H9 (cell line): Measurements from ENCODE around the gene SLC7A14. TPM values are rescaled to one million over a fixed set of nuclear protein-coding genes. Genes with fewer than 3 reads are reported as not detected.

Experiments used
- DNase-seq: peaks from one replicate; pipeline ENCODE4 v3.0.0-alpha.2; 2017
- H2AFZ ChIP-seq: one replicate; pipeline ENCODE4 v1.6.1; 2013; ENCODE audit warnings: mild to moderate bottlenecking, low read length, control low read depth, moderate library complexity
- H2AK5ac ChIP-seq: 2 replicates; pipeline ENCODE4 v1.6.1; 2013; ENCODE audit warnings: low read length, control low read depth, mixed read lengths; ENCODE audit not compliant: insufficient read length
- H2BK120ac ChIP-seq: one replicate; pipeline ENCODE4 v1.6.1; 2013; ENCODE audit warnings: low read depth, mild to moderate bottlenecking, low read length, control low read depth, inconsistent platforms; ENCODE audit not compliant: poor library complexity, severe bottlenecking
- H2BK12ac ChIP-seq: 2 replicates; pipeline ENCODE4 v1.6.1; 2013; ENCODE audit warnings: low read length, control low read depth, mixed read lengths, low read depth; ENCODE audit not compliant: insufficient read length
- H2BK15ac ChIP-seq: 2 replicates; pipeline ENCODE4 v1.6.1; 2013; ENCODE audit warnings: low read depth, low read length, control low read depth
- H2BK20ac ChIP-seq: one replicate; pipeline ENCODE4 v1.6.1; 2013; ENCODE audit warnings: low read depth, mild to moderate bottlenecking, low read length, control low read depth, inconsistent platforms; ENCODE audit not compliant: poor library complexity, severe bottlenecking
- H2BK5ac ChIP-seq: 2 replicates; pipeline ENCODE4 v1.6.1; 2013; ENCODE audit warnings: low read length, control low read depth, mixed read lengths; ENCODE audit not compliant: insufficient read length
- H3K14ac ChIP-seq: 2 replicates; pipeline ENCODE4 v1.6.1; 2013; ENCODE audit warnings: low read length, control low read depth; ENCODE audit not compliant: insufficient read depth
- H3K18ac ChIP-seq: 2 replicates; pipeline ENCODE4 v1.6.1; 2013; ENCODE audit warnings: low read depth, mild to moderate bottlenecking, mixed read lengths, low read length, control low read depth; ENCODE audit not compliant: insufficient read length
- H3K23ac ChIP-seq: 2 replicates; pipeline ENCODE4 v1.6.1; 2013; ENCODE audit warnings: low read length, control low read depth, mixed read lengths, low read depth; ENCODE audit not compliant: insufficient read length
- H3K23me2 ChIP-seq: 2 replicates; pipeline ENCODE4 v1.6.1; 2013; ENCODE audit warnings: low read depth, mild to moderate bottlenecking, mixed read lengths, low read length, control low read depth; ENCODE audit not compliant: insufficient read length, poor library complexity, severe bottlenecking
- H3K27ac ChIP-seq: 2 replicates; pipeline ENCODE4 v1.5.1; 2013; ENCODE audit warnings: low read length, control low read depth, mixed read lengths, low read depth; ENCODE audit not compliant: insufficient read length
- H3K27me3 ChIP-seq: 2 replicates; pipeline ENCODE4 v1.6.1; 2013; ENCODE audit warnings: low read length, control low read depth, inconsistent platforms; ENCODE audit not compliant: insufficient read depth
- H3K4ac ChIP-seq: 2 replicates; pipeline ENCODE4 v1.6.1; 2013; ENCODE audit warnings: low read depth, mild to moderate bottlenecking, control low read depth, inconsistent platforms, low read length, moderate library complexity
- H3K4me1 ChIP-seq: 2 replicates; pipeline ENCODE4 v1.6.1; 2013; ENCODE audit warnings: low read length, control low read depth, inconsistent platforms; ENCODE audit not compliant: insufficient read depth
- H3K4me2 ChIP-seq: 2 replicates; pipeline ENCODE4 v1.6.1; 2013; ENCODE audit warnings: low read length, control low read depth, mixed read lengths; ENCODE audit not compliant: insufficient read length, insufficient read depth
- H3K56ac ChIP-seq: 2 replicates; pipeline ENCODE4 v1.6.1; 2013; ENCODE audit warnings: low read depth, mild to moderate bottlenecking, mixed read lengths, low read length, control low read depth; ENCODE audit not compliant: insufficient read length
- H3K79me1 ChIP-seq: 2 replicates; pipeline ENCODE4 v1.6.1; 2013; ENCODE audit warnings: low read depth, mild to moderate bottlenecking, moderate library complexity, low read length, control low read depth, inconsistent platforms; ENCODE audit not compliant: insufficient read depth, poor library complexity, severe bottlenecking
- H3K79me2 ChIP-seq: 2 replicates; pipeline ENCODE4 v1.6.1; 2013; ENCODE audit warnings: low read length, control low read depth, inconsistent platforms; ENCODE audit not compliant: insufficient read depth
- H3K9ac ChIP-seq: 2 replicates; pipeline ENCODE4 v1.6.1; 2013; ENCODE audit warnings: low read length, control low read depth, mixed read lengths; ENCODE audit not compliant: insufficient read length; ENCODE audit errors: extremely low read depth
- H3K9me3 ChIP-seq: one replicate; pipeline ENCODE4 v1.6.1; 2013; ENCODE audit warnings: low read depth, low read length, inconsistent platforms; ENCODE audit not compliant: control insufficient read depth
- H3T11ph ChIP-seq: one replicate; pipeline ENCODE4 v1.6.1; 2013; ENCODE audit warnings: mild to moderate bottlenecking, low read length, control low read depth, inconsistent platforms
- H4K20me1 ChIP-seq: one replicate; pipeline ENCODE4 v1.6.1; 2013; ENCODE audit not compliant: control insufficient read depth, insufficient read length, insufficient read depth
- H4K5ac ChIP-seq: 2 replicates; pipeline ENCODE4 v1.6.1; 2013; ENCODE audit warnings: low read depth, mild to moderate bottlenecking, mixed read lengths, low read length, control low read depth; ENCODE audit not compliant: insufficient read length
- H4K8ac ChIP-seq: replicated peaks from 2 replicates; pipeline ENCODE4 v1.6.1; 2013; ENCODE audit warnings: low read length, control low read depth, mixed read lengths, low read depth; ENCODE audit not compliant: insufficient read length
- H4K91ac ChIP-seq: 2 replicates; pipeline ENCODE4 v1.6.1; 2013; ENCODE audit warnings: low read depth, mild to moderate bottlenecking, moderate library complexity, mixed read lengths, low read length, control low read depth; ENCODE audit not compliant: insufficient read length
- H3K27ac Mint-ChIP-seq, 3 experiments: 2 replicates in 2 of 3; 3 replicates in 1 of 3; pipeline ENCODE4 v1.8.0; 2020 to 2021; ENCODE audit warnings: mixed read lengths in 3 of 3, mild to moderate bottlenecking in 1 of 3, moderate library complexity in 1 of 3
- H3K27me3 Mint-ChIP-seq: 2 replicates; pipeline ENCODE4 v1.8.0; 2021; ENCODE audit warnings: low read depth, mild to moderate bottlenecking, moderate library complexity, mixed read lengths
- H3K36me3 Mint-ChIP-seq, 3 experiments: 2 replicates in 2 of 3; 3 replicates in 1 of 3; pipeline ENCODE4 v1.8.0; 2020 to 2021; ENCODE audit warnings: low read depth in 3 of 3, mixed read lengths in 3 of 3; ENCODE audit not compliant: insufficient read depth in 1 of 3
- H3K4me1 Mint-ChIP-seq, 2 experiments: 2 replicates each; pipeline ENCODE4 v1.8.0; 2020; ENCODE audit warnings: mixed read lengths in 2 of 2
- H3K4me3 Mint-ChIP-seq, 2 experiments: 2 replicates in 1 of 2; 3 replicates in 1 of 2; pipeline ENCODE4 v1.8.0; 2020 to 2021; ENCODE audit warnings: mild to moderate bottlenecking in 2 of 2, mixed read lengths in 2 of 2, moderate library complexity in 1 of 2
- H3K9me3 Mint-ChIP-seq, 2 experiments: 2 replicates in 1 of 2; 3 replicates in 1 of 2; pipeline ENCODE4 v1.8.0; 2020; ENCODE audit warnings: mild to moderate bottlenecking in 2 of 2, mixed read lengths in 2 of 2, moderate library complexity in 1 of 2
- WGBS: extraction: QIAGEN DNeasy Blood & Tissue Kit; methylation state at CpG from one replicate; pipeline ENCODE4 v1.1.7; 2013; ENCODE audit warnings: missing lambda C conversion rate, low lambda C conversion rate, mixed read lengths; ENCODE audit not compliant: insufficient read length; ENCODE audit errors: extremely low coverage; 5-methylcytosine and 5-hydroxymethylcytosine counted together
- total RNA-seq: library from RNA; stranded (reverse); gene quantifications from 2 replicates; pipeline ENCODE4 v1.2.1, GENCODE V29; 2021
- TF ChIP-seq, protein P1 (sequence below): fragments of 200-600 bp; sonication (generic); conservative IDR thresholded peaks from 3 replicates; pipeline ENCODE4 v1.8.0; 2021; ENCODE audit warnings: antibody characterized with exemption, mild to moderate bottlenecking

The SLC7A14 gene
- total RNA-seq, 1 experiment from 2014 or later, result 0.42 TPM

DNA sequence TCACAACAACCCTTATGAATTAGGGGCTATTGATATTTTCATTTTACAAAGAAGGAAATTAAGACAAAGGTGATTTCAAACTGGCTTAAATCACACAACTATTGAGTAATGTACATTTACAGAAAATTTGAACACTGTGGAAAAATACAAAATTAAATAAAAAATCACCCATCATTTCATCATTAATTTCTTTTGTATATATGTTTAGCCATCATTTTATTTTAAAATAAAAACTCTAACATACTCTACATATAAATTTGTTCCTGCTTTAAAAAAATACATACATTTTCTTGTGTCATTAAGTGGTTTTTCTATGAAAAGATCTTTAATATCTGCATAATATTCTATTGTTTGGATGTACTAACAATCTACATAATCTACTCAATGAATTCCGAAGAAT lies 147.0 kb downstream of the SLC7A14 start:
- H3K79me1 ChIP-seq, result no peaks in the 10 kb centered on the region
- no peak overlapping the region for H2BK20ac ChIP-seq
- H3K23ac ChIP-seq, result no peak overlapping the region
- H3K56ac ChIP-seq, result no peak overlapping the region
- Mint-ChIP-seq H3K4me3 (no peak overlapping the region), H3K27ac (no peak overlapping the region), H3K36me3 (no peaks in the 10 kb centered on the region; a peak in 2 of 7 replicates), H3K9me3 (no peaks in the 10 kb centered on the region), H3K27me3 (peaks cover 4% of the 10 kb centered on the region; the same call in 1 of the 2 replicates), H3K4me1 (peaks cover 9 to 13% of the 10 kb centered on the region in 2 experiments)
- peaks cover 3% of the 10 kb centered on the region; the same call in 1 of the 2 replicates for H3K4me1 ChIP-seq
- no peak overlapping the region for H4K8ac ChIP-seq
- no peaks in the 10 kb centered on the region for H3K9me3 ChIP-seq
- no peaks in the 10 kb centered on the region for H3K27me3 ChIP-seq
- no peak overlapping the region for H3K4me2 ChIP-seq
- H4K5ac ChIP-seq, result no peak overlapping the region
- no peaks in the 10 kb centered on the region for H4K20me1 ChIP-seq
- no peak overlapping the region for H2BK5ac ChIP-seq
- H2AFZ ChIP-seq, result no peak overlapping the region
- H4K91ac ChIP-seq, result no peak overlapping the region
- H3T11ph ChIP-seq, result no peak overlapping the region
- no peak overlapping the region for H3K9ac ChIP-seq
- no peak for DNase-seq
- no peak overlapping the region for H2BK15ac ChIP-seq
- no peak overlapping the region for H3K27ac ChIP-seq
- H3K18ac ChIP-seq, result no peak overlapping the region
- no peaks in the 10 kb centered on the region; the same call in 1 of the 2 replicates for H3K79me2 ChIP-seq
- no peak overlapping the region for H2BK120ac ChIP-seq
- H3K23me2 ChIP-seq, result no peaks in the 10 kb centered on the region
- H3K14ac ChIP-seq, result no peak overlapping the region
- H2BK12ac ChIP-seq, result no peak overlapping the region
- WGBS, result no CpG with 5 or more reads among the region's 1 CpG
- H2AK5ac ChIP-seq, result no peak overlapping the region
- no peak overlapping the region for H3K4ac ChIP-seq
- TF ChIP-seq, protein P1, sequence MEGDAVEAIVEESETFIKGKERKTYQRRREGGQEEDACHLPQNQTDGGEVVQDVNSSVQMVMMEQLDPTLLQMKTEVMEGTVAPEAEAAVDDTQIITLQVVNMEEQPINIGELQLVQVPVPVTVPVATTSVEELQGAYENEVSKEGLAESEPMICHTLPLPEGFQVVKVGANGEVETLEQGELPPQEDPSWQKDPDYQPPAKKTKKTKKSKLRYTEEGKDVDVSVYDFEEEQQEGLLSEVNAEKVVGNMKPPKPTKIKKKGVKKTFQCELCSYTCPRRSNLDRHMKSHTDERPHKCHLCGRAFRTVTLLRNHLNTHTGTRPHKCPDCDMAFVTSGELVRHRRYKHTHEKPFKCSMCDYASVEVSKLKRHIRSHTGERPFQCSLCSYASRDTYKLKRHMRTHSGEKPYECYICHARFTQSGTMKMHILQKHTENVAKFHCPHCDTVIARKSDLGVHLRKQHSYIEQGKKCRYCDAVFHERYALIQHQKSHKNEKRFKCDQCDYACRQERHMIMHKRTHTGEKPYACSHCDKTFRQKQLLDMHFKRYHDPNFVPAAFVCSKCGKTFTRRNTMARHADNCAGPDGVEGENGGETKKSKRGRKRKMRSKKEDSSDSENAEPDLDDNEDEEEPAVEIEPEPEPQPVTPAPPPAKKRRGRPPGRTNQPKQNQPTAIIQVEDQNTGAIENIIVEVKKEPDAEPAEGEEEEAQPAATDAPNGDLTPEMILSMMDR, result no peak
